Stimulated activated naive CD8-positive, alpha-beta T cell treated with anti-CD3 and anti-CD28 coated beads, Interleukin-15, amount 100 ng/mL, for 72 hours (primary cell): ENCODE measurements around the gene UST.
"Not testable (repeated sequence)": the region's sequence is repeated elsewhere in the genome, so short reads cannot be mapped to it uniquely, and the experiment has no call there.

Experiments used
- ATAC-seq: fragments of 150-1000 bp; cut with Tn5 transposase; 2 replicates; pipeline ENCODE4 v1.10.0; 2021; ENCODE audit warnings: mild to moderate bottlenecking, moderate library complexity
- DNase-seq, 2 donors: peaks; one replicate each; pipeline ENCODE4 v3.0.0; 2021 to 2022
- H3K27ac Mint-ChIP-seq, 2 donors: one replicate each; pipeline ENCODE4 v1.8.0; 2022; ENCODE audit warnings: mild to moderate bottlenecking in 2 of 2, mixed read lengths in 2 of 2, moderate library complexity in 2 of 2
- H3K27me3 Mint-ChIP-seq: one replicate; pipeline ENCODE4 v1.8.0; 2022; ENCODE audit warnings: mixed read lengths
- H3K4me1 Mint-ChIP-seq: one replicate; pipeline ENCODE4 v1.8.0; 2022; ENCODE audit warnings: mild to moderate bottlenecking, mixed read lengths
- H3K4me3 Mint-ChIP-seq, 2 donors: one replicate each; pipeline ENCODE4 v1.8.0; 2022; ENCODE audit warnings: mild to moderate bottlenecking in 2 of 2, mixed read lengths in 2 of 2, moderate library complexity in 1 of 2
- H3K9me3 Mint-ChIP-seq, 2 donors: one replicate each; pipeline ENCODE4 v1.8.0; 2022; ENCODE audit warnings: mixed read lengths in 2 of 2

Gene UST

GRCh38 chr6:148750838-148751792, 4.3 kb downstream of the UST start:
- no peaks in the 10 kb centered on the region for H3K9me3 Mint-ChIP-seq
- DNase-seq (no peak), ATAC-seq (no peak)
- no peak overlapping the region for H3K27ac Mint-ChIP-seq
- peaks cover 17% of the 10 kb centered on the region for H3K4me1 Mint-ChIP-seq
- H3K4me3 Mint-ChIP-seq: no peak overlapping the region
- peaks cover 43% of the 10 kb centered on the region for H3K27me3 Mint-ChIP-seq

GRCh38 chr6:148751793-148752170, 5.0 kb downstream of the UST start:
- Mint-ChIP-seq H3K9me3 (no peaks in the 10 kb centered on the region), H3K4me3 (no peak overlapping the region), H3K27me3 (peaks cover 43% of the 10 kb centered on the region), H3K4me1 (peaks cover 11% of the 10 kb centered on the region), H3K27ac (no peak overlapping the region)
- ATAC-seq (no peak), DNase-seq (no peak)

- H3K9me3 Mint-ChIP-seq, H3K4me3 Mint-ChIP-seq, DNase-seq, H3K27ac Mint-ChIP-seq, ATAC-seq: not testable (repeated sequence)
- Mint-ChIP-seq H3K27me3 (peaks cover 34% of the 10 kb centered on the region), H3K4me1 (peaks cover 21% of the 10 kb centered on the region)
These were observed 8.5 kb downstream of the UST start for GRCh38 chr6:148755379-148755778.

- Mint-ChIP-seq H3K27me3 (peaks cover 34% of the 10 kb centered on the region), H3K4me3 (peak overlapping the region; percentile 15 to 35), H3K27ac (peak overlapping the region; percentile 6 to 43), H3K4me1 (peaks cover 41% of the 10 kb centered on the region), H3K9me3 (no peaks in the 10 kb centered on the region)
- DNase-seq (no peak), ATAC-seq (peak; percentile 54)
These were observed 11.2 kb downstream of the UST start for GRCh38 chr6:148757944-148758480.

GRCh38 chr6:148758492-148758891, 11.7 kb downstream of the UST start:
- peaks cover 41% of the 10 kb centered on the region for H3K4me1 Mint-ChIP-seq
- H3K9me3 Mint-ChIP-seq: no peaks in the 10 kb centered on the region
- DNase-seq (peak; percentile 37 to 68), ATAC-seq (peak; percentile 81)
- peak overlapping the region; percentile 15 to 35 for H3K4me3 Mint-ChIP-seq
- peak overlapping the region; percentile 6 to 43 for H3K27ac Mint-ChIP-seq
- peaks cover 39% of the 10 kb centered on the region for H3K27me3 Mint-ChIP-seq

GRCh38 chr6:148760258-148760534, 13.4 kb downstream of the UST start:
- peaks cover 41% of the 10 kb centered on the region for H3K4me1 Mint-ChIP-seq
- DNase-seq (no peak), ATAC-seq (no peak)
- H3K27me3 Mint-ChIP-seq: peaks cover 41% of the 10 kb centered on the region
- H3K9me3 Mint-ChIP-seq: no peaks in the 10 kb centered on the region
- peak overlapping the region; percentile 74 to 82 for H3K4me3 Mint-ChIP-seq
- H3K27ac Mint-ChIP-seq: peak overlapping the region; percentile 96

- peak overlapping the region; percentile 96 for H3K27ac Mint-ChIP-seq
- H3K4me1 Mint-ChIP-seq: peaks cover 41% of the 10 kb centered on the region
- DNase-seq (peak; percentile 42 to 56), ATAC-seq (peak; percentile 75)
- H3K9me3 Mint-ChIP-seq: no peaks in the 10 kb centered on the region
- H3K4me3 Mint-ChIP-seq: peak overlapping the region; percentile 74 to 82
- peaks cover 41% of the 10 kb centered on the region for H3K27me3 Mint-ChIP-seq
These were observed 14.0 kb downstream of the UST start for GRCh38 chr6:148760568-148761526.

- peak overlapping the region; percentile 74 to 82 for H3K4me3 Mint-ChIP-seq
- ATAC-seq (no peak), DNase-seq (peak; percentile 19 to 45)
- H3K9me3 Mint-ChIP-seq: no peaks in the 10 kb centered on the region
- H3K27ac Mint-ChIP-seq: peak overlapping the region; percentile 96
- peaks cover 34% of the 10 kb centered on the region for H3K27me3 Mint-ChIP-seq
- peaks cover 41% of the 10 kb centered on the region for H3K4me1 Mint-ChIP-seq
These were observed 14.7 kb downstream of the UST start for GRCh38 chr6:148761527-148762011.

GRCh38 chr6:148762231-148762630, 15.4 kb downstream of the UST start:
- Mint-ChIP-seq H3K4me3 (no peak overlapping the region), H3K27ac (no peak overlapping the region), H3K27me3 (peaks cover 27% of the 10 kb centered on the region), H3K9me3 (no peaks in the 10 kb centered on the region), H3K4me1 (peaks cover 41% of the 10 kb centered on the region)
- ATAC-seq: no peak
- no peak for DNase-seq

- H3K27ac Mint-ChIP-seq, H3K4me3 Mint-ChIP-seq: not testable (repeated sequence)
These were observed 17.6 kb downstream of the UST start for GRCh38 chr6:148764259-148765020.

GRCh38 chr6:148765898-148766808, 19.3 kb downstream of the UST start:
- Mint-ChIP-seq H3K27ac (no peak overlapping the region), H3K27me3 (peaks cover 16% of the 10 kb centered on the region), H3K4me3 (no peak overlapping the region), H3K4me1 (peaks cover 22% of the 10 kb centered on the region), H3K9me3 (no peaks in the 10 kb centered on the region)
- DNase-seq: no peak
- ATAC-seq: no peak

More at GRCh38 chr6:148764259-148765020, 17.6 kb downstream of the UST start:
- not testable (repeated sequence) for DNase-seq, ATAC-seq, H3K9me3 Mint-ChIP-seq
- Mint-ChIP-seq H3K27me3 (peaks cover 16% of the 10 kb centered on the region), H3K4me1 (peaks cover 27% of the 10 kb centered on the region)

GRCh38 chr6:148768646-148769270, 21.9 kb downstream of the UST start:
- DNase-seq: no peak
- H3K27me3 Mint-ChIP-seq: peaks cover 3% of the 10 kb centered on the region

GRCh38 chr6:148769304-148769968, 22.6 kb downstream of the UST start:
- peaks cover 24% of the 10 kb centered on the region for H3K4me1 Mint-ChIP-seq
- ATAC-seq: no peak
- peaks cover 7% of the 10 kb centered on the region for H3K27me3 Mint-ChIP-seq
- DNase-seq: no peak
- no peaks in the 10 kb centered on the region for H3K9me3 Mint-ChIP-seq
- no peak overlapping the region for H3K4me3 Mint-ChIP-seq
- no peak overlapping the region for H3K27ac Mint-ChIP-seq

More at GRCh38 chr6:148768646-148769270, 21.9 kb downstream of the UST start:
- Mint-ChIP-seq H3K27ac (peak overlapping the region in 1 of 2 donors; percentile 56), H3K4me1 (peaks cover 24% of the 10 kb centered on the region), H3K9me3 (no peaks in the 10 kb centered on the region), H3K4me3 (no peak overlapping the region)
- no peak for ATAC-seq
